Right atrium auricular region (tissue), 2 donors: ENCODE measurements around the gene FOXD1. TPM values are rescaled to one million over a fixed set of nuclear protein-coding genes. Genes with fewer than 3 reads are reported as not detected.

Source experiments
- DNase-seq: peaks from one replicate; pipeline ENCODE4 v3.0.0-alpha.2; 2019; ENCODE audit warnings: low spot score
- H3K27ac ChIP-seq, 2 donors: fragments of 200-600 bp; sonication (generic); 1 replicate in 1 of 2; 2 replicates in 1 of 2; pipeline ENCODE4 v1.5.1; 2016 to 2019
- H3K27me3 ChIP-seq, 2 donors: fragments of 200-600 bp; sonication (generic); one replicate each; pipeline versions ENCODE4 v1.5.1 to v1.6.0; 2017 to 2019
- H3K36me3 ChIP-seq: fragments of 200-600 bp; sonication (generic); one replicate; pipeline ENCODE4 v1.5.1; 2016
- H3K4me1 ChIP-seq, 2 donors: fragments of 200-600 bp; sonication (generic); one replicate each; pipeline versions ENCODE4 v1.5.1 to v1.6.0; 2017 to 2019
- H3K4me3 ChIP-seq, 2 donors: fragments of 200-600 bp; sonication (generic); 1 replicate in 1 of 2; 2 replicates in 1 of 2; pipeline ENCODE4 v1.5.1; 2017 to 2019; ENCODE audit warnings: mild to moderate bottlenecking in 1 of 2, moderate library complexity in 1 of 2
- H3K9me3 ChIP-seq, 2 donors: fragments of 200-600 bp; sonication (generic); one replicate each; pipeline ENCODE4 v1.5.1; 2019
- CTCF ChIP-seq, 2 donors: fragments of 200-600 bp; sonication (generic); IDR thresholded peaks; one replicate each; pipeline ENCODE4 v1.5.1; 2019; ENCODE audit warnings: antibody characterized with exemption in 2 of 2
- total RNA-seq, 2 donors: library from RNA; depleted of rRNA; stranded (reverse); fragments of >200 nt; gene quantifications; one replicate each; pipeline ENCODE4 v1.1.0, GENCODE V29; 2016

FOXD1 gene
- total RNA-seq, 2 donors from 2014 or later: not detected

- H3K4me1 ChIP-seq: peaks cover 0 to 19% of the 10 kb centered on the region in 2 donors
- H3K4me3 ChIP-seq: no peak overlapping the region
- H3K36me3 ChIP-seq: no peaks in the 10 kb centered on the region
- peaks cover 32 to 37% of the 10 kb centered on the region in 2 donors for H3K27me3 ChIP-seq
- TF ChIP-seq CTCF (IDR thresholded peaks at IDR 0.05): no peak
- H3K27ac ChIP-seq: no peak overlapping the region
- no peaks in the 10 kb centered on the region for H3K9me3 ChIP-seq
- DNase-seq: no peak
These were observed 14.6 kb downstream of the FOXD1 start for GRCh38 chr5:73433982-73434342.

GRCh38 chr5:73433272-73433981 is 15.2 kb downstream of the FOXD1 start:
- TF ChIP-seq CTCF (IDR thresholded peaks at IDR 0.05): no peak
- Histone ChIP-seq H3K4me1 (peaks cover 0 to 19% of the 10 kb centered on the region in 2 donors), H3K27ac (no peak overlapping the region), H3K9me3 (no peaks in the 10 kb centered on the region), H3K27me3 (peaks cover 27 to 33% of the 10 kb centered on the region in 2 donors), H3K36me3 (no peaks in the 10 kb centered on the region), H3K4me3 (no peak overlapping the region)
- DNase-seq: no peak

- Histone ChIP-seq H3K27me3 (peaks cover 11 to 12% of the 10 kb centered on the region in 2 donors), H3K27ac (no peak overlapping the region), H3K4me1 (peaks cover 0 to 3% of the 10 kb centered on the region in 2 donors), H3K4me3 (no peak overlapping the region), H3K36me3 (no peaks in the 10 kb centered on the region), H3K9me3 (no peaks in the 10 kb centered on the region)
- TF ChIP-seq CTCF (IDR thresholded peaks at IDR 0.05): no peak
- DNase-seq: no peak
These were observed 17.2 kb downstream of the FOXD1 start for GRCh38 chr5:73431204-73431851.

- peaks cover 0 to 7% of the 10 kb centered on the region in 2 donors for H3K27me3 ChIP-seq
- TF ChIP-seq CTCF (IDR thresholded peaks at IDR 0.05): no peak
These were observed 22.5 kb downstream of the FOXD1 start for GRCh38 chr5:73426034-73426433.

GRCh38 chr5:73424556-73424977 is 24.0 kb downstream of the FOXD1 start:
- no peak overlapping the region for H3K4me3 ChIP-seq
- H3K27ac ChIP-seq: no peak overlapping the region
- no peaks in the 10 kb centered on the region for H3K9me3 ChIP-seq
- H3K36me3 ChIP-seq: no peaks in the 10 kb centered on the region
- DNase-seq: no peak
- H3K27me3 ChIP-seq: peaks cover 3 to 22% of the 10 kb centered on the region in 2 donors
- peaks cover 0 to 7% of the 10 kb centered on the region in 2 donors for H3K4me1 ChIP-seq
- TF ChIP-seq CTCF (IDR thresholded peaks at IDR 0.05): no peak

More at GRCh38 chr5:73426034-73426433, 22.5 kb downstream of the FOXD1 start:
- Histone ChIP-seq H3K9me3 (no peaks in the 10 kb centered on the region), H3K27ac (no peak overlapping the region), H3K4me3 (no peak overlapping the region), H3K4me1 (no peaks in the 10 kb centered on the region), H3K36me3 (no peaks in the 10 kb centered on the region)
- DNase-seq: no peak
